ENCODE measurements around the gene VEZF1.

VEZF1 gene

GRCh38 chr17:57927048-57927723, 60.9 kb downstream of the VEZF1 start:
- no peak for DNase-seq (ENCODE audit: low read depth)

- no peak for DNase-seq (ENCODE audit: low read depth)
Observed at GRCh38 chr17:57926723-57927047, 61.4 kb downstream of the VEZF1 start.

- no peak for DNase-seq (ENCODE audit: low read depth)
Observed at GRCh38 chr17:57925361-57925990, 62.6 kb downstream of the VEZF1 start.

GRCh38 chr17:57924677-57925076, 63.4 kb downstream of the VEZF1 start:
- no peak for DNase-seq (ENCODE audit: low read depth)

Measured in activated T-helper 1 cell treated with Interleukin-2 at 50 U/mL for 16 hours (primary cell).